HepG2 (cell line): Measurements from ENCODE around the gene RAB29. TPM values are rescaled to one million over a fixed set of nuclear protein-coding genes. Genes with fewer than 3 reads are reported as not detected.

ENCODE experiments used
- ATAC-seq: fragments of 200-7000 bp; cut with Tn5 transposase; 3 replicates; pipeline ENCODE4 v1.9.1; 2020; ENCODE audit warnings: mild to moderate bottlenecking, moderate library complexity
- BruUV-seq: library from RNA; stranded (reverse); fragments of 400-500 nt; replicated peaks from 2 replicates; lab custom pipeline; 2021; lab: Mats Ljungman, UMichigan
- CTCF ChIA-PET: fragments of 300-600 bp; formaldehyde crosslinking; extraction: SDS; loops from one replicate; lab custom pipeline; 2021; ENCODE audit warnings: low total read pairs, inconsistent platforms, low intra/inter-chr PET ratio; lab: Yijun Ruan, JAX
- POLR2A ChIA-PET: fragments of 350-600 bp; sonication (Branson Sonifier 250); formaldehyde crosslinking; loops from one replicate; lab custom pipeline; 2020; ENCODE audit warnings: antibody characterized with exemption, inconsistent platforms; lab: Yijun Ruan, JAX
- DNase-seq: peaks from one replicate; pipeline ENCODE4 v3.0.0-alpha.2; 2015; ENCODE audit warnings: low spot score
- FAIRE-seq: peaks from 3 replicates; lab custom pipeline; 2011; peaks lifted over from hg19 to GRCh38; lab: Jason Lieb, UNC
- H2AFZ ChIP-seq: one replicate; pipeline ENCODE4 v1.6.1; 2011; ENCODE audit warnings: low read length, inconsistent platforms
- H3K27ac ChIP-seq: fragments of 300-600 bp; 3 replicates; pipeline ENCODE4 v1.8.0; 2011; ENCODE audit warnings: mixed run types, mild to moderate bottlenecking, mixed read lengths, low read length, inconsistent platforms; ENCODE audit not compliant: insufficient read depth; ENCODE audit errors: extremely low read length
- H3K27me3 ChIP-seq, 2 experiments: fragments of 200-600 bp in 1 of 2; 2 replicates in 1 of 2; 3 replicates in 1 of 2; pipeline versions ENCODE4 v1.6.0 to v1.8.0; 2011; ENCODE audit warnings: low read length in 2 of 2, mild to moderate bottlenecking in 2 of 2, moderate library complexity in 2 of 2, inconsistent platforms in 1 of 2; ENCODE audit not compliant: insufficient read depth in 2 of 2, control insufficient read depth in 1 of 2
- H3K36me3 ChIP-seq, 2 experiments: fragments of 200-600 bp in 1 of 2; replicated peaks in 1 of 2; 2 replicates in 1 of 2; 3 replicates in 1 of 2; pipeline versions ENCODE4 v1.5.1 to v1.8.0; 2011; ENCODE audit warnings: low read length in 2 of 2, inconsistent platforms in 1 of 2; ENCODE audit not compliant: insufficient read depth in 2 of 2, control insufficient read depth in 1 of 2
- H3K4me1 ChIP-seq: 2 replicates; pipeline ENCODE4 v1.5.1; 2012; ENCODE audit warnings: low read length, inconsistent platforms; ENCODE audit not compliant: insufficient read depth
- H3K4me2 ChIP-seq: 2 replicates; pipeline ENCODE4 v1.6.0; 2011; ENCODE audit warnings: low read depth, low read length, inconsistent platforms
- H3K4me3 ChIP-seq, 3 experiments: fragments of 200-600 bp in 1 of 3; sonication (generic), shearing (Covaris generic) in 1 of 3; replicated peaks in 1 of 3; 2 replicates each; pipeline ENCODE4 v1.5.1; 2011 to 2016; ENCODE audit warnings: low read length in 3 of 3, inconsistent platforms in 2 of 3, low read depth in 2 of 3, mild to moderate bottlenecking in 2 of 3, control low read depth in 1 of 3, mixed read lengths in 1 of 3; ENCODE audit not compliant: insufficient read depth in 1 of 3
- H3K79me2 ChIP-seq: one replicate; pipeline ENCODE4 v1.6.1; 2011; ENCODE audit warnings: low read length, inconsistent platforms; ENCODE audit not compliant: insufficient read depth
- H3K9ac ChIP-seq: 2 replicates; pipeline ENCODE4 v1.6.0; 2011; ENCODE audit warnings: mild to moderate bottlenecking, low read depth, low read length, inconsistent platforms; ENCODE audit not compliant: insufficient read depth
- H3K9me3 ChIP-seq: 2 replicates; pipeline ENCODE4 v1.5.1; 2012; ENCODE audit warnings: mild to moderate bottlenecking, low read length
- H4K20me1 ChIP-seq: 2 replicates; pipeline ENCODE4 v1.6.0; 2011; ENCODE audit warnings: inconsistent platforms, mild to moderate bottlenecking, low read length, moderate library complexity; ENCODE audit not compliant: insufficient read depth
- EHMT2 ChIP-seq: fragments of 200-600 bp; sonication (generic); IDR thresholded peaks from 2 replicates; pipeline ENCODE4 v1.7.0; 2017; ENCODE audit warnings: antibody characterized with exemption, low read depth, low read length, borderline replicate concordance
- GPBP1L1 ChIP-seq: sonication (generic); formaldehyde crosslinking; IDR thresholded peaks from 2 replicates; pipeline ENCODE4 v1.5.0; 2020; ENCODE audit warnings: mild to moderate bottlenecking, missing genetic modification reagents
- KDM1A ChIP-seq: IDR thresholded peaks from 2 replicates; pipeline ENCODE4 v1.6.1; 2016; ENCODE audit warnings: missing compliant biosample characterization
- KDM5B ChIP-seq: sonication (generic); formaldehyde crosslinking; IDR thresholded peaks from 2 replicates; pipeline ENCODE4 v1.4.0; 2020; ENCODE audit warnings: missing genetic modification reagents, mild to moderate bottlenecking, borderline replicate concordance
- MXD4 ChIP-seq: IDR thresholded peaks from 2 replicates; pipeline ENCODE4 v1.6.1; 2016; ENCODE audit warnings: mild to moderate bottlenecking, missing biosample characterization, missing genetic modification reagents
- PHF20 ChIP-seq: sonication (generic); formaldehyde crosslinking; IDR thresholded peaks from 2 replicates; pipeline ENCODE4 v1.5.0; 2020; ENCODE audit warnings: mild to moderate bottlenecking, missing genetic modification reagents
- RBM39 ChIP-seq: fragments of 200-400 bp; formaldehyde crosslinking; IDR thresholded peaks from one replicate; pipeline ENCODE4 v1.6.1; 2018; ENCODE audit warnings: antibody characterized with exemption, mild to moderate bottlenecking, low read depth, low read length; ENCODE audit not compliant: poor library complexity, severe bottlenecking
- RELA ChIP-seq: sonication (generic); formaldehyde crosslinking; IDR thresholded peaks from 2 replicates; pipeline ENCODE4 v1.4.0; 2020; ENCODE audit warnings: missing genetic modification reagents
- SNAPC4 ChIP-seq: sonication (generic); formaldehyde crosslinking; IDR thresholded peaks from 2 replicates; pipeline ENCODE4 v1.4.0; 2020; ENCODE audit warnings: mild to moderate bottlenecking, missing genetic modification reagents
- SNRNP70 ChIP-seq: fragments of 200-400 bp; formaldehyde crosslinking; IDR thresholded peaks from 2 replicates; pipeline ENCODE4 v1.6.1; 2017; ENCODE audit warnings: mild to moderate bottlenecking, low read depth, low read length, moderate library complexity
- ZNF329 ChIP-seq: sonication (generic); formaldehyde crosslinking; IDR thresholded peaks from 2 replicates; pipeline ENCODE4 v1.9.0; 2021; ENCODE audit warnings: low read depth, mild to moderate bottlenecking, missing genetic modification reagents
- WGBS: methylation state at CpG from one replicate; pipeline ENCODE4 v1.1.6; 2017; ENCODE audit warnings: low lambda C conversion rate; 5-methylcytosine and 5-hydroxymethylcytosine counted together
- in situ Hi-C: cut with HindIII; loops from 2 replicates; pipeline ENCODE4 v1.10.0; 2017; ENCODE audit warnings: low pct_unique_long_range_greater_than_20kb; ENCODE audit not compliant: extremely low pct_ligation_motif_present
- intact Hi-C: fragments of 100-400 bp; cut with micrococcal nuclease; formaldehyde crosslinking; loops from one replicate; pipeline ENCODE4 v1.10.0; 2022; ENCODE audit not compliant: unreplicated experiment
- polyA plus RNA-seq, 8 experiments: library from polyadenylated mRNA; depleted of rRNA in 3 of 8; stranded (reverse) in 7 of 8; unstranded in 1 of 8; fragments of >200 nt; fragmentation: Illumina TruSeq in 4 of 8; extraction: Trizol in 4 of 8; gene quantifications; 2 replicates each; pipeline versions ENCODE4 v1.2.1 to v1.2.3, GENCODE V29; 2011 to 2016; ENCODE audit warnings: low read depth in 4 of 8, missing spikeins in 1 of 8, mixed read lengths in 1 of 8; ENCODE audit not compliant: insufficient read depth in 1 of 8
- total RNA-seq, 5 experiments: library from RNA; depleted of rRNA; stranded (reverse); fragments of >200 nt; fragmentation: Illumina TruSeq; extraction: Trizol; gene quantifications; 2 replicates each; pipeline ENCODE4 v1.2.3, GENCODE V29; 2016; ENCODE audit warnings: low read depth in 1 of 5
- TF ChIP-seq, protein P1 (sequence below): sonication (generic); formaldehyde crosslinking; IDR thresholded peaks from 2 replicates; pipeline ENCODE4 v1.8.0; 2022; ENCODE audit warnings: low read depth, missing genetic modification reagents
- TF ChIP-seq, protein P2 (sequence below): sonication (generic); formaldehyde crosslinking; IDR thresholded peaks from 2 replicates; pipeline ENCODE4 v1.5.0; 2020; ENCODE audit warnings: mild to moderate bottlenecking, missing genetic modification reagents, borderline replicate concordance

The RAB29 gene
- total and polyA plus RNA-seq, 2 of the 13 experiments (the other 11 are each of a cell fraction or from before 2014, with no cell fraction given), result 8.7 to 10.1 TPM

DNA sequence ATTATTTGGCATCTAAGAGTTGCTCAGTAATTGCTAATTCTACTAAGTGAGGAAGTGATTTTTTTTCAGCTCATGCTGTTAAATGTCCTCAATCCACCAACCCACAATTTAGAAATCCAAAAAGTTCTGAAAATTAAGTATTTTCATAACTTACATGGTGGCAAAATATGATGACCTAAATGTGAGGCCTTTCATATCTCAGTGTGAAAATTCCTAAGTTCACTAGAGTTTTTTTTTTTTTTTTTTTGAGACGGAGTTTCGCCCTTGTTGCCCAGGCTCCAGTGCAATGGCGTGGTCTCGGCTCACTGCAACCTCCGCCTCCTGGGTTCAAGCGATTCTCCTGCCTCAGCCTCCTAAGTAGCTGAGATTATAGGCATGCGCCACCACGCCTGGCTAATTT lies 30.9 kb downstream of the RAB29 start:
- Histone ChIP-seq H3K4me3 (no peak overlapping the region), H3K79me2 (peaks cover 85% of the 10 kb centered on the region), H4K20me1 (peaks cover 42% of the 10 kb centered on the region), H3K4me2 (no peak overlapping the region), H3K27ac (no peak overlapping the region), H3K9ac (no peak overlapping the region), H3K36me3 (no peaks in the 10 kb centered on the region; a peak in 1 of 5 replicates), H3K4me1 (peaks cover 68% of the 10 kb centered on the region), H3K9me3 (no peaks in the 10 kb centered on the region), H2AFZ (no peak overlapping the region), H3K27me3 (no peaks in the 10 kb centered on the region; a peak in 1 of 5 replicates)
- no peak for ATAC-seq
- intact Hi-C loops (no loop called here), in situ Hi-C loops (no loop called here)
- ChIA-PET CTCF (no interaction called here), POLR2A (no interaction called here)
- no peak for DNase-seq
- 97% methylated on average over 8 of the region's 8 CpGs for WGBS
- no peak for FAIRE-seq
- BruUV-seq, result no TSS peak
- TF ChIP-seq, protein P1, sequence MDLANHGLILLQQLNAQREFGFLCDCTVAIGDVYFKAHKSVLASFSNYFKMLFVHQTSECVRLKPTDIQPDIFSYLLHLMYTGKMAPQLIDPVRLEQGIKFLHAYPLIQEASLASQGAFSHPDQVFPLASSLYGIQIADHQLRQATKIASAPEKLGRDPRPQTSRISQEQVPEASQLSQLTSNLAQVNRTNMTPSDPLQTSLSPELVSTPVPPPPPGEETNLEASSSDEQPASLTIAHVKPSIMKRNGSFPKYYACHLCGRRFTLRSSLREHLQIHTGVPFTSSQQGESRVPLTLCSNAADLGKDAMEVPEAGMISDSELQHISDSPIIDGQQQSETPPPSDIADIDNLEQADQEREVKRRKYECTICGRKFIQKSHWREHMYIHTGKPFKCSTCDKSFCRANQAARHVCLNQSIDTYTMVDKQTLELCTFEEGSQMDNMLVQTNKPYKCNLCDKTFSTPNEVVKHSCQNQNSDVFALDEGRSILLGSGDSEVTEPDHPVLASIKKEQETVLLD, result no peak
- no peak for TF ChIP-seq SNAPC4
- no peak for TF ChIP-seq ZNF329 (CRISPR knock-in tag)
- no peak for TF ChIP-seq GPBP1L1 (CRISPR knock-in tag)
- no peak for TF ChIP-seq EHMT2
- TF ChIP-seq RBM39, result no peak
- TF ChIP-seq, protein P2, sequence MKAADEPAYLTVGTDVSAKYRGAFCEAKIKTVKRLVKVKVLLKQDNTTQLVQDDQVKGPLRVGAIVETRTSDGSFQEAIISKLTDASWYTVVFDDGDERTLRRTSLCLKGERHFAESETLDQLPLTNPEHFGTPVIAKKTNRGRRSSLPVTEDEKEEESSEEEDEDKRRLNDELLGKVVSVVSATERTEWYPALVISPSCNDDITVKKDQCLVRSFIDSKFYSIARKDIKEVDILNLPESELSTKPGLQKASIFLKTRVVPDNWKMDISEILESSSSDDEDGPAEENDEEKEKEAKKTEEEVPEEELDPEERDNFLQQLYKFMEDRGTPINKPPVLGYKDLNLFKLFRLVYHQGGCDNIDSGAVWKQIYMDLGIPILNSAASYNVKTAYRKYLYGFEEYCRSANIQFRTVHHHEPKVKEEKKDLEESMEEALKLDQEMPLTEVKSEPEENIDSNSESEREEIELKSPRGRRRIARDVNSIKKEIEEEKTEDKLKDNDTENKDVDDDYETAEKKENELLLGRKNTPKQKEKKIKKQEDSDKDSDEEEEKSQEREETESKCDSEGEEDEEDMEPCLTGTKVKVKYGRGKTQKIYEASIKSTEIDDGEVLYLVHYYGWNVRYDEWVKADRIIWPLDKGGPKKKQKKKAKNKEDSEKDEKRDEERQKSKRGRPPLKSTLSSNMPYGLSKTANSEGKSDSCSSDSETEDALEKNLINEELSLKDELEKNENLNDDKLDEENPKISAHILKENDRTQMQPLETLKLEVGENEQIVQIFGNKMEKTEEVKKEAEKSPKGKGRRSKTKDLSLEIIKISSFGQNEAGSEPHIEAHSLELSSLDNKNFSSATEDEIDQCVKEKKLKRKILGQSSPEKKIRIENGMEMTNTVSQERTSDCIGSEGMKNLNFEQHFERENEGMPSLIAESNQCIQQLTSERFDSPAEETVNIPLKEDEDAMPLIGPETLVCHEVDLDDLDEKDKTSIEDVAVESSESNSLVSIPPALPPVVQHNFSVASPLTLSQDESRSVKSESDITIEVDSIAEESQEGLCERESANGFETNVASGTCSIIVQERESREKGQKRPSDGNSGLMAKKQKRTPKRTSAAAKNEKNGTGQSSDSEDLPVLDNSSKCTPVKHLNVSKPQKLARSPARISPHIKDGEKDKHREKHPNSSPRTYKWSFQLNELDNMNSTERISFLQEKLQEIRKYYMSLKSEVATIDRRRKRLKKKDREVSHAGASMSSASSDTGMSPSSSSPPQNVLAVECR, result no peak
- TF ChIP-seq KDM1A (CRISPR knock-in tag), result no peak
- no peak for TF ChIP-seq SNRNP70
- no peak for TF ChIP-seq MXD4
- no peak for TF ChIP-seq RELA
- TF ChIP-seq PHF20 (CRISPR knock-in tag), result no peak
- TF ChIP-seq KDM5B (CRISPR knock-in tag), result no peak
